NCI-H2029 treated with DMSO at 0.1 percent for 48 hours (cell line): Measurements from ENCODE around the gene MTHFS.
"Not testable (repeated sequence)": the region's sequence is repeated elsewhere in the genome, so short reads cannot be mapped to it uniquely, and the experiment has no call there.

Experiments used
- DNase-seq: peaks from one replicate; lab custom pipeline; 2025; lab: John Stamatoyannopoulos, UW

The MTHFS gene

DNA sequence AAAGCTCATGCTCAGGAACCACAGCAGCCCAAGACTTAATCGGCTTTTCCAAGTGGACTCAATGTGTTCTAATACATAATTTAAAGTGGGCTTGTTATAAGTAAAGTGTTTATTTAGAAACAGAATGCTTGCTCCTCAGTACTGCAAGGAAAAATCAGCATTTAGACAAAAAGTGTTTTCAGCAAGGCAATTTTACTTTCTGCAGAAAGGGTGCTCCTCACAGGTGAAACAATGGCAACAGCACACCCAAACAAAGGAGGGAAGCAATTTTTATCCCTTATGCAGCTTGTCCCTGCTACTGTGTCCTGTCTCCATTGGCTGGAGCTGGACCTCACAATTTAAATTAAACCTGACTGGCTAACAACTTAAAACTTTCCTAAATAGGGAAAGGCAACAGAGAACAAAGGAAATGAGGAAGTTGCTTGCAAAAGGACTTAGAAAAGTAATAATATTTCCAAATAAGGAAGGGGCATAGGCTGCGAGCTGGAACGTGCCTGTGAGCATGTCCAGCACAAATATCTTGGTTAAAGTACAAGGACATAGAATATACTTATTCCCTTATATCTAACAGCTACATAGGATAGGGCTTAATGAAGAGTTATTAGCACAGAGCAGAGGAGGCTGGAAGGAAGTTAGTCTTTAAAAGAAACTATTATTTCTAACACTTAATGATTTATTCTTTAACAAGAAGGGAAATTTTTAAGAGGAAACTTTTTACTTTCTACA is 19.1 kb upstream of the MTHFS start:
- DNase-seq, result not testable (repeated sequence)

GRCh38 chr15:79914728-79915127 is 17.9 kb upstream of the MTHFS start:
- DNase-seq, result no peak

DNA sequence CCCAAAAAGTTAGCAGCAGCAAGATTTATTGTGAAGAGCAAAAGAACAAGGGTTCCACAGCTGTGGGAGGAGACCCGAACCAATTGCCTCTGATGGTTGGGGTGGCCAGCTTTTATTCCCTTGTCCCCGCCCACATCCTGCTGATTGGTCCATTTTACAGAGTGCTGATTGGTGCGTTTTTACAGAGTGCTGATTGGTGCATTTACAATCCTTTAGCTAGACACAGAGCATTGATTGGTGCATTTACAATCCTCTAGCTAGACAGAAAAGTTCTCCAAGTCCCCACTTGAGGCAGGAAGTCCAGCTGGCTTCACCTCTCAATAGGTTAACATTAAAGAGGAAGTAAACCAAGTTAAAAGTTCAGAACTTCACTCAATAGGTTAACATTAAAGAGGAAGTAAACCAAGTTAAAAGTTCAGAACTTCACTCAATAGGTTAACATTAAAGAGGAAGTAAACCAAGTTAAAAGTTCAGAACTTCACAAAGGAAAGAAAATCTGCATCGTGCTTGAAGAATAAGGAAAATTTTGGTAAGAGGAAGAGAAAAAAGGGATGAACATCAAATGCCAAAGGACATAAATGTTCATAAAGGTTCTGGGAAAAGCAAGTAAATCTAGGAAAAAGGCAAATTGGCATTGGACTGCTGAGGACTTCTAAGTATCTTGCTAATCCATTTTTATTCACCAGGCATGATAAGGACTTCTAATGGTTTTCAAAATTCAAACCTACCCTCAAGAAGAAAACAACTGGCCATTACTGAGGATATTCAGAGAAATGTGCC is 12.9 kb upstream of the MTHFS start:
- not testable (repeated sequence) for DNase-seq

DNA sequence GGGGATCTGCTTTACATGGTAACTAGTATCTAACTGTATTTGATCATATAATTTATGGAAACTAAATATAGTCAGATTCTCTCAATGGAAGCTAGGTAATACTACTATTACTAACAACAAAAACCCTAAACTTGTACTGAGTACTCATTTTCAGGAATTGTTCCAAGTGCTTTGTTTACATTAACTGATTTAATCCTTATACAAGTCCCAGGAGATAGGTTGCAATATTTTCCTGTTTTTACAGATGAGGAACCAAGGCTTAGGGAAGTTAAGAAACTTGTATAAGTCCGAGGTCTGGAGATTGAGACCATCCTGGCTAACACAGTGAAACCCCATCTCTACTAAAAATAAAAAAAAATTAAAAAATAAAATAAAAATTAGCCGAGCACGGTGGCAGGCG is 7.5 kb upstream of the MTHFS start:
- no peak for DNase-seq

GRCh38 chr15:79903626-79904025 is 6.8 kb upstream of the MTHFS start:
- DNase-seq, result no peak

DNA sequence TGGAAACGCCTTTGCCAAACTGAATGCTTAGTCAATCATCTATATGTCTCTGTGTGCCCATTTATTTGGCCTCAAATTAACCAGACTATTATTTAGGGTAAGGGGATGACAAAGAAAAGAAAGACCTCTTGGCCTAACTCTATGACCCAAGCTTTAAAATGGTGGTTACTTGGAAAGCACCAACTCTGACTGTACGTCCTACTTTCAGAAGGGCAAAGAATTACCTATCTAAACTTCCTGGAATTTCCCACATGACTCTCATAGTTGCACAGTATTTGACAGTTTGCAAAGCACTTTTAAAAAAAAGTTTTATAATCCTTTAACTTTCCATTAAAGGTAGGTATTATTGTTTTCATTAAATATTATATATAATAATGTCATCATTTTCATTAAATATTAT is 6.3 kb upstream of the MTHFS start:
- DNase-seq, result no peak

DNA sequence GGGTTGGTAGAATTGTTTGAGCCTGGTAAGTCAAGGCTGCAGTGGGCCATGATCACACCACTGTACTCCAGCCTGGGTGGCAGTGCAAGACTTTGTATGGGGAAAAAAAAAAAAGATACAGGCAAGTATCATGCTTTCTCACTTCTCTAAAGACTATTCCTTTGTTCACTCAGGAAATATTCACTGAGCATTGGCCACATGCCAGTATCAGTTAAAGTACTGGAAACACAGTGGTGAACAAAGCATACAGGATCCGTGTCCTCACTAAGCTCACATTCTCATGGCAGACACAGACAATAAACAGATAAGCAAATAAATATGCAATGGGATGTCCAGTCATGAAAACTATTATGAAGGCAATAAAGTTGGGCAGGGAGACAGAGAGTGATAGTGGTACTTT is 5.1 kb upstream of the MTHFS start:
- DNase-seq, result no peak

DNA sequence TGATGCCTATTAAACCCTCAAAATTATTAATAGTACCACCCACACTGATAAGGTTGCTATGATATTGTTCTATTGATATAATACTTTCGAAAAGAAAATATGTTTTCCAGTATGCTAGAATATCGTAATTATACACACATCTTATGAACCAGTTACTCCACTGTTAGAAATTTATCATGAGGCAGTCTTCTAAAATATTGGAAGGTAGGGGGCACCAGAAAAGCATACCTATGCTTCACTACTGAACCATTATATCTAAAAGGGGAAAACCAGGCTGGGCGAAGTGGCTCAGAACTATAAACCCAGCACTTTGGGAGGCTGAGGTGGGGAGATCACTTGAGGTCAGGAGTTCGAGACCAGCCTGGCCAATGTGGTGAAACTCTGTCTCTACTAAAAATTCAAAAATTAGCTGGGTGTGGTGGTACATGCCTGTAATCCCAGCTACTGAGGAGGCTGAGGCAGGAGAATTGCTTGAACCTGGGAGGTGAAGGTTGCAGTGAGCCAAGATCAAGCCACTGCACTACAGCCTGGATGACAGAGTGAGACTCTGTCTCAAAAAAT is 4.1 kb upstream of the MTHFS start:
- not testable (repeated sequence) for DNase-seq

GRCh38 chr15:79900087-79900486 is 3.3 kb upstream of the MTHFS start:
- DNase-seq, result no peak

- not testable (repeated sequence) for DNase-seq
Observed at GRCh38 chr15:79898786-79899185, 2.0 kb upstream of the MTHFS start.

- no peak for DNase-seq
Observed at GRCh38 chr15:79898369-79898768, 1.6 kb upstream of the MTHFS start.

GRCh38 chr15:79897701-79898113 is 893 bp upstream of the MTHFS start:
- DNase-seq, result no peak

DNA sequence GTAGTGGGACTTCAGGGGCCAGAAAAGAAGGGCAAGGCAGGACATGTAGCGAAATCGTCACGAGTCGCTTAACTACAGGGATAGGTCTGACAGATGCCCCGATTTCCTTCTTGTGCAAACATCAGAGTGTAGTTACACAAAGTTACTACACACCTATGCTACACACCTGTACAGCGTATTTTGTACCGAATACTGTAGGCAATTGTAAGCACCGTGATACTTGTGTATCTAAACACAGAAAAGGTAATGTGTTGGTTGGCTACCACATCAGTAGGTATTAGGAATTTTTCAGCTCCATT is 515 bp upstream of the MTHFS start:
- DNase-seq, result no peak

GRCh38 chr15:79896131-79896633 is 632 bp downstream of the MTHFS start:
- no peak for DNase-seq

DNA sequence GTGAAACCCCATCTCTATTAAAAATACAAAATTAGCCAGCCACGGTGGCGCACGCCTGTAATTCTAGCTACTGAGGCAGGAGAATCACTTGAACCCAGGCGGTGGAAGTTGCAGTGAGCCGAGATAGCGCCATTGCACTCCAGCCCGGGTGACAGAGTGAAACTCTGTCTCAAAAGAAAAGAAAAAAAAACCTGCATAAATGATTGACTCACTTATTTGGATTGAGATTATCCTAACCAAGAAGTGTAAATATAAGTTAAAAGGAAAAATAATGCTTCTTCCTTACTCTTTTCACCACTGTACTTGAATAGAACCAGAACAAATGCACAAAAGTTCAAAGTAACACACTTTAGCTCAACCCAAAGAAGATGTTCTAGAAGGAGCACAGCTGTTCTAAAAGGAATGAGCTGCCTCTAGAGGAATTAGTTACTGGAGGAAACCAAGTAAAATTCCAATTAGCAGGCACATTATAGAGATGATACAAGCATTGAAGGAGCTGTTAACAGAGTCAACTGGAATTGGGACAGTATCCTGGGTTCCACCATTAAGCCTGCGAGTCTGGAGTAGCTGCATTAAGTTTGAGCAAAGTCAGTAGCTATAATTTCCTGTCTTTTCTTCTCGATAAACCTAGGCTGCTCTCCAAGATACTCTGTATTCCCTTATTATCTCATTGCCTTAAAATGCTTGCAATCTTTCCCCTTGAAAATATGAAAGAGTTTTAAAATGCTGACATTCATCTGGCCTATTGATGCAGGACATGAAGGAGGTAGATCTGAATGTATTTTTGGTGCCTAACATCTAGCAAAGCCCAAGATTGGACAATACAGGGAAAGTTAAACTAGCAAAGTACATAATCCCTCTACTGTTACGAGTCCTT is 9.5 kb downstream of the MTHFS start:
- no peak for DNase-seq

DNA sequence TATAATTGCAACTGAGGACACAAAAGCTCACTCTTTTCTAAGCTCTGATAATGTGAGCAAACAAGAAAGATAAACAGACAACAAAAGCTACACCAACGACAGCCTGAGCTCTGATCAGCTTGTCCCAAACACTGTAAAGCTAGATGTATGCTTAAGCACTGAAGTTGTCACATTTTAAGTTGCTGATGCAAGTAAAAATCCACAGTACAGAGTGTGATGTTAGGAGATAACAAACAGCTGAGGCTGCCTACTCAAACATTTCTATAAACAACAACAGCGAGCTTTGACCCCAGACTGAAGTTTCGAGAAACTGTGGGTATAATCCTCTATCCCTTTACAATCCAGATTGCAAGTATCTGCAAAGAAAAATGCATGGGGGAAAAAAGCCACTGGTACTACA is 10.7 kb downstream of the MTHFS start:
- DNase-seq, result no peak

DNA sequence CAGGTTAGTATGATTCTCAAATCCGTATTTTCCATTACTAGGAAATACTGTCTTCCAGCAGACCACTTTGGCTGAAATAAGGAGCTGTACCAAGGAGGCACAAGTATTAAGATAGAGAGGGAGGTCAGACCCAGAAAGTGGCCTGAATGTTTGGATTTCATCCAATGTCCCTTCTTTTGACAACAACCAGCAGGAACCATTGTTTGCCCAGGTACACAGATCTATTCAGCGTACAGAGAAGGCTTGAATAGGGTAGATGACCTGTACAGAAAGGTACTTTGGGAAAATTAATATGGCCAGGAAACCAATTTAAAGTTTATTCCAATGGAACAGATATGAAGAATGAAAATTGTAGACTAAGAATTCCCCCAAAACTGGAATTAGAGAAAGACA is 12.6 kb downstream of the MTHFS start:
- no peak for DNase-seq

DNA sequence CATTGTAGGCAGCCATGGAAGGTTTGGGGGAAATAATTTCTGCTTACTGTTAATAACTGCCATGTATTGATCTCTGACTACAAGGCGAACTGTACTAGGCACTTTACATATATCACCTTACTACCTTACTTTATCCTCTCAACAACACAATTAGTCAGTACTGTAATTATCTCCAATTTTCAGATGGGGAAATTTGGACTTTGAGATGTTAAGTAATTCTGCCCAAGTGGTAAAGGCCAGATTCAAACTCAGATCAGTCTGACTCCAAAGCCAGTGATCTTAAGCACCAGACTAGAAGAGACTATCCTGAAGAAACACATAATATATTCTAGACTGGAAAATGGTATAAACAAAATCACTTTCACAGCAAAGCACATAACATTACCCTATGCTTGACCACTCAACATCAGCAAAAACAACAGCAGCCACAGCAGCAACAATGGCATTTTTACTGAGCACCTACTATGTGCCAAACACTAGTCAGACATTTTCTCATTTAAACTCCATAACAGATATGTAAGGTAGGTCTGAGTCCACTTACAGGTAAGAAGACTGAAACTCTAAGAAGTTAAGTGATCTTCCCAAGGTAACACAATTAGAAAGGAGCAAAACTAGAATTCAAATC is 13.1 kb downstream of the MTHFS start:
- no peak for DNase-seq

- DNase-seq, result no peak
Observed at GRCh38 chr15:79881668-79882067, 15.1 kb downstream of the MTHFS start.

DNA sequence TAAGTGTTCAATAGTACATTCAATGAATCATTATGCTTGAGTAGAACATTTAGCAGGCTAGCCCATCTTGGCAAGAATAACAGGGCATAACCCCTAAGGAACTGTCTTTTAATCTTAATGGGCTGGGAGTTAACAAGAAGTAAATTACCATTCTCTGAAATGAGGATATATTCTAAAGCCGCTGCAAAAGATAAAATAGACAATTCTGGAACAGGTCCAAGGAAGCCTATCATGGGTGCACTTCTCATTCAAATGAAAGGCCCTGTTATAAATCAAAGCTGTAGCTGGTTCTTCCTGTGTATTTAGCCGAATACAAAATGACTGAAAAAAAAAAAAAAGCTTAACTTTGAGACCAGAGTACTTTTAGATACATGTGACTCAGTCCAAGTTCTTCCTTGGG is 15.6 kb downstream of the MTHFS start:
- DNase-seq, result no peak

DNA sequence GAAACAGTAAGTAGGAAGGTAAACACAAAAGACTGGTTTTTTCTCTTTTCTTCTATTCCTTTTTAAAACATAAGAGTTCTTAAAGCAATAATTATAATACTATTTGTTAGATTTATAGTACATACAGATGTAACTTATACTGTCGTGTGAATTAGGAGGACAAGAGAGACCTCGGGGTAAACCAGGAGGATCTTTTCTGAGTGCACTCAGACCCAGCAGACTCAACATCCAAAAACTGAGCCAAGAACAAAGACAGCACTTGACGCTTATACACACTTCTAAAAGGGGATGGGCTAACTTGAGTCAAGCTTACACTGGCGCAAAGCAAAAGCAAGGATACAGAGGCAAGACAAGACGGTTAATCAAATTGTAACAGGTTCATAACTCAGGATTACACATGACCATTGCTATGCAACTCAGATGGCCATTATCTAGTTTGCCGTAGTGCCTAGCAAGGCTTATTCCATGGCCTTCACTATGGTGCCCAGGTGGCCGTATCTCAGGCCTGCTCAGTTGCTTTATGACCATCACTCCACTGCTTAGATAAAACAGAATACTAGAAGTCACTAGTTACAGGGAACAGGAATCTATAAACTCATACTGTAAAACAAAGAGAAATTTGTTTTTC is 18.6 kb downstream of the MTHFS start:
- DNase-seq, result no peak
